ENCODE measurements around the gene MOB3A. TPM values are rescaled to one million over a fixed set of nuclear protein-coding genes. Genes with fewer than 3 reads are reported as not detected.
A peak's percentile ranks its signal among the peaks of the same experiment; 100 is the strongest.

MOB3A gene
- total RNA-seq, 2 donors from 2014 or later = 11.7 to 22.1 TPM

GRCh38 chr19:2116507-2116906 lies 20.4 kb upstream of the MOB3A start:
- peaks cover 13% of the 10 kb centered on the region for H3K4me1 ChIP-seq
- H3K36me3 ChIP-seq (replicated peaks in 1 of 2; ENCODE audit: insufficient read depth in 1 of 2, low read depth in 2 of 2) = peaks cover 34 to 68% of the 10 kb centered on the region in 2 donors
- WGBS, 2 donors = 91 to 95% methylated on average over 11 to 25 of the region's 25 CpGs
- DNase-seq (no peak), ATAC-seq (no peak)
- intact Hi-C loops (cut with DNase I) = no loop called here
- H3K27ac ChIP-seq = peak overlapping the region in 2 of 4 donors; percentile 63 to 71
- H3K4me3 ChIP-seq = no peak overlapping the region
- TF ChIP-seq CTCF (IDR thresholded peaks at IDR 0.05) = no peak
- TF ChIP-seq POLR2A (IDR thresholded peaks at IDR 0.05) = no peak
- no peaks in the 10 kb centered on the region for H3K27me3 ChIP-seq
- no peaks in the 10 kb centered on the region for H3K9me3 ChIP-seq

GRCh38 chr19:2115911-2116426 lies 19.8 kb upstream of the MOB3A start:
- TF ChIP-seq POLR2A (IDR thresholded peaks at IDR 0.05) = no peak
- no peak for TF ChIP-seq CTCF (IDR thresholded peaks at IDR 0.05)
- 92 to 100% methylated on average over 5 to 22 of the region's 24 CpGs for WGBS, 2 donors
- no peak overlapping the region for H3K4me3 ChIP-seq
- no peak for DNase-seq
- intact Hi-C loops (cut with DNase I) = no loop called here
- ATAC-seq = no peak
- no peak overlapping the region for H3K27ac ChIP-seq
- no peaks in the 10 kb centered on the region for H3K27me3 ChIP-seq
- no peaks in the 10 kb centered on the region for H3K9me3 ChIP-seq
- peaks cover 13% of the 10 kb centered on the region for H3K4me1 ChIP-seq
- H3K36me3 ChIP-seq (replicated peaks in 1 of 2; ENCODE audit: insufficient read depth in 1 of 2, low read depth in 2 of 2) = peaks cover 35 to 68% of the 10 kb centered on the region in 2 donors

DNA sequence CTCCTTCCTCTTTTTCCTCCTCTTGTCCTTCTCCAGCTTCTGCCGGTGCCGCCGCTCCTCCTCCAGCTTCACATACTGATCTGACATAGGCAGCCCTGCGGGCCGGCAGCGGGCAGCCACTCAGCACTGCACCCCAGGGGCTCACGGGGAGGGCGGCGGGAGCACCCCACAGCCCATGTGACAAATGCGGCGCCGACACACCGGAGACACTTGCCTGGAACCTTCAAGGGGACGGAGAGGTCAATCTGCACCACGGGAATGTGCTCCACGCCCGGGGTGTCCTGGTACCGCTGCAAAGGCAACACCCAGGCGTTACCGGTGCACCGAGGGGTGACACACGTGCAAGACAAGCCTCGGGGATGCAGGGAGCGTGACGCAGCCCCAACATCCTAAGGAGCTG lies 19.2 kb upstream of the MOB3A start:
- Histone ChIP-seq H3K9me3 (no peaks in the 10 kb centered on the region), H3K4me1 (peaks cover 13% of the 10 kb centered on the region), H3K27me3 (no peaks in the 10 kb centered on the region), H3K4me3 (no peak overlapping the region), H3K36me3 (replicated peaks in 1 of 2; ENCODE audit: insufficient read depth in 1 of 2, low read depth in 2 of 2) (peaks cover 36 to 70% of the 10 kb centered on the region in 2 donors), H3K27ac (no peak overlapping the region)
- intact Hi-C loops (cut with DNase I) = no loop called here
- ATAC-seq (no peak), DNase-seq (no peak)
- no peak for TF ChIP-seq POLR2A (IDR thresholded peaks at IDR 0.05)
- TF ChIP-seq CTCF (IDR thresholded peaks at IDR 0.05) = no peak
- 91 to 95% methylated on average over 22 to 23 of the region's 25 CpGs for WGBS, 2 donors

- no peak for ATAC-seq
- peaks cover 40 to 73% of the 10 kb centered on the region in 2 donors for H3K36me3 ChIP-seq (replicated peaks in 1 of 2; ENCODE audit: insufficient read depth in 1 of 2, low read depth in 2 of 2)
- TF ChIP-seq POLR2A (IDR thresholded peaks at IDR 0.05) (no peak), CTCF (IDR thresholded peaks at IDR 0.05) (no peak)
- H3K4me3 ChIP-seq = no peak overlapping the region
- DNase-seq = no peak
- WGBS, 2 donors = 95 to 100% methylated on average over 1 to 21 of the region's 21 CpGs
- no peaks in the 10 kb centered on the region for H3K27me3 ChIP-seq
- H3K4me1 ChIP-seq = peaks cover 13% of the 10 kb centered on the region
- no peaks in the 10 kb centered on the region for H3K9me3 ChIP-seq
- H3K27ac ChIP-seq = no peak overlapping the region
- intact Hi-C loops (cut with DNase I) = loop anchor here (5.0 kb wide), 1 partner anchor 32 kb away; no protein-coding TSS in a partner anchor
Measured at GRCh38 chr19:2114821-2115220, 18.7 kb upstream of the MOB3A start.

DNA sequence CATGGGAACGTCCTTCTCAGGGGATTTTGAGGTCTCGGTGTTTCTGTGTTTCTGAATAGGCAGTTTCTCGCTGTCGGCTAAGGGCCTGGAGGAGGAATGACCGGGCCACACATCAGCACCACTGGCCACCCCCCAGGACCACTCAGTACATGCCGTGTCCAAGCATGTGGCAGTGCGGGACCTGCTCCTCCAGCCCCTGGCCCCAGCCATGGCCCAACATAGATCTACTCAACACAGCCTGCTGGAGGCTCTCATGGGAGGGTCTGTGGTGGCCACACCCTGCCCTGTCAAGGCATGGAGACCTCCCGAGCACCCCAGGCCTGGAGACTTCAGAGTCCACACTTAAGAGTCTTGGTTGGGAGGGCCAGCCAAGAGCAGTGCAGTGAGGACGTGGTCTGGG lies 18.1 kb upstream of the MOB3A start:
- WGBS, 2 donors = 94 to 99% methylated on average over 6 to 7 of the region's 9 CpGs

More for the DNA sequence above, 18.1 kb upstream of the MOB3A start:
- Histone ChIP-seq H3K27ac (no peak overlapping the region), H3K9me3 (no peaks in the 10 kb centered on the region), H3K4me3 (no peak overlapping the region), H3K4me1 (peaks cover 13% of the 10 kb centered on the region), H3K36me3 (replicated peaks in 1 of 2; ENCODE audit: insufficient read depth in 1 of 2, low read depth in 2 of 2) (peaks cover 46 to 78% of the 10 kb centered on the region in 2 donors), H3K27me3 (no peaks in the 10 kb centered on the region)
- TF ChIP-seq POLR2A (IDR thresholded peaks at IDR 0.05) (no peak), CTCF (IDR thresholded peaks at IDR 0.05) (no peak)
- intact Hi-C loops (cut with DNase I) = loop anchor here (5.0 kb wide), 1 partner anchor 33 kb away; no protein-coding TSS in a partner anchor
- DNase-seq (no peak), ATAC-seq (no peak)

Data from body of pancreas (tissue), 4 donors.